Measurements from ENCODE around the gene TMEM14B. TPM values are rescaled to one million over a fixed set of nuclear protein-coding genes. Genes with fewer than 3 reads are reported as not detected.

Gene TMEM14B
- total and polyA plus RNA-seq, 9 of the 15 experiments (the other 6 are each of a cell fraction or from before 2014, with no cell fraction given): 174 to 862 (median 263) TPM

GRCh38 chr6:10749734-10750133 is 2.1 kb downstream of the TMEM14B start (continued):
- TF ChIP-seq POLR2AphosphoS5 (IDR thresholded peaks at IDR 0.05; ENCODE audit: control insufficient read depth, insufficient read depth, low read depth, low read length): peak; percentile 96
- no peak for TF ChIP-seq NONO (IDR thresholded peaks at IDR 0.05; ENCODE audit: low read depth in 2 of 2, low read length in 1 of 2)
- TF ChIP-seq ZNF239 (CRISPR knock-in tag; IDR thresholded peaks at IDR 0.05): no peak
- TF ChIP-seq ZNF23 (CRISPR knock-in tag; IDR thresholded peaks at IDR 0.05): no peak
- TF ChIP-seq TOE1 (IDR thresholded peaks at IDR 0.05; ENCODE audit: borderline replicate concordance): no peak
- no peak for TF ChIP-seq TOE1 (CRISPR knock-in tag; IDR thresholded peaks at IDR 0.05; ENCODE audit: borderline replicate concordance, low read depth)
- no peak for TF ChIP-seq FOXJ3 (CRISPR knock-in tag; IDR thresholded peaks at IDR 0.05)
- no peak; the same call in 1 of the 2 replicates for TF ChIP-seq SMARCC2 (IDR thresholded peaks at IDR 0.05; ENCODE audit: low read depth)
- TF ChIP-seq GABPA (tag; conservative IDR thresholded peaks at IDR 0.05; ENCODE audit: low read depth): no peak
- no peak for TF ChIP-seq TBP (optimal IDR thresholded peaks at IDR 0.05; ENCODE audit: low read depth, low read length)
- peak; percentile 91; the same call in 1 of the 2 replicates for TF ChIP-seq CC2D1A (IDR thresholded peaks at IDR 0.05)
- TF ChIP-seq FOXP4 (CRISPR knock-in tag; IDR thresholded peaks at IDR 0.05; ENCODE audit: borderline replicate concordance): 0 out of 2 replicates have a peak, but pooled peaks have one; percentile 35
- TF ChIP-seq ZNF511 (CRISPR knock-in tag; IDR thresholded peaks at IDR 0.05): no peak
- no peak for TF ChIP-seq ZNF644 (tag; IDR thresholded peaks at IDR 0.05; ENCODE audit: low read depth)
- no peak for TF ChIP-seq RREB1 (CRISPR knock-in tag; IDR thresholded peaks at IDR 0.05)
- peak; percentile 32; the same call in 1 of the 2 replicates for TF ChIP-seq FOXK1 (CRISPR knock-in tag; IDR thresholded peaks at IDR 0.05; ENCODE audit: borderline replicate concordance)
- TF ChIP-seq ZNF561 (CRISPR knock-in tag; conservative IDR thresholded peaks at IDR 0.05): no peak
- TF ChIP-seq CSDE1 (IDR thresholded peaks at IDR 0.05): no peak
- TF ChIP-seq GABPB1 (CRISPR knock-in tag; IDR thresholded peaks at IDR 0.05): no peak; the same call in 1 of the 2 replicates
- no peak for TF ChIP-seq GTF2A2 (tag; IDR thresholded peaks at IDR 0.05)
- no peak for TF ChIP-seq RHOXF2B (CRISPR knock-in tag; conservative IDR thresholded peaks at IDR 0.05)
- no peak for TF ChIP-seq PTTG1 (tag; IDR thresholded peaks at IDR 0.05; ENCODE audit: low read depth)
